Lower leg skin (tissue), 4 donors: ENCODE measurements around the gene AKAP10. TPM values are rescaled to one million over a fixed set of nuclear protein-coding genes. Genes with fewer than 3 reads are reported as not detected.

ENCODE experiments used
- DNase-seq, 2 donors: peaks; one replicate each; pipeline ENCODE4 v3.0.0-alpha.2; 2019; ENCODE audit warnings: low spot score in 2 of 2
- H3K4me3 ChIP-seq: fragments of 200-600 bp; sonication (generic); 2 replicates; pipeline ENCODE4 v1.5.1; 2017; ENCODE audit warnings: mild to moderate bottlenecking, low read depth; ENCODE audit not compliant: poor library complexity, severe bottlenecking
- CTCF ChIP-seq, 3 donors: fragments of 450-650 bp; IDR thresholded peaks; one replicate each; pipeline ENCODE4 v1.5.1; 2016; ENCODE audit warnings: antibody characterized with exemption in 3 of 3, mild to moderate bottlenecking in 3 of 3, moderate library complexity in 2 of 3
- POLR2A ChIP-seq, 2 donors: fragments of 450-650 bp; IDR thresholded peaks; one replicate each; pipeline ENCODE4 v1.6.1; 2016 to 2017; ENCODE audit warnings: antibody characterized with exemption in 2 of 2, mild to moderate bottlenecking in 1 of 2, moderate library complexity in 1 of 2
- WGBS, 2 donors: methylation state at CpG; one replicate each; pipeline ENCODE4 v1.1.5; 2018; 5-methylcytosine and 5-hydroxymethylcytosine counted together
- intact Hi-C: fragments of 100-400 bp; cut with DNase I; formaldehyde crosslinking; loops from one replicate; pipeline ENCODE4 v1.15.0; 2023; ENCODE audit warnings: low total_unique reads
- total RNA-seq, 4 donors: library from RNA; depleted of rRNA; stranded (reverse); fragments of >200 nt; gene quantifications; one replicate each; pipeline ENCODE4 v1.1.0, GENCODE V29; 2016

The AKAP10 gene
- total RNA-seq, 4 donors from 2014 or later = 16.3 to 32.4 (median 23.5) TPM

- no peak for TF ChIP-seq POLR2A (IDR thresholded peaks at IDR 0.05)
- TF ChIP-seq CTCF (IDR thresholded peaks at IDR 0.05) = no peak
- no peak overlapping the region for H3K4me3 ChIP-seq
- intact Hi-C loops = no loop called here
- DNase-seq = no peak
- WGBS, 2 donors = 83 to 87% methylated on average over 8 of the region's 8 CpGs
Measured at GRCh38 chr17:19883537-19884215, 94.0 kb downstream of the AKAP10 start.

GRCh38 chr17:19880393-19880792, 97.2 kb downstream of the AKAP10 start:
- intact Hi-C loops = no loop called here
- DNase-seq = no peak
- H3K4me3 ChIP-seq = no peak overlapping the region
- TF ChIP-seq CTCF (IDR thresholded peaks at IDR 0.05) (no peak), POLR2A (IDR thresholded peaks at IDR 0.05) (no peak)
- 84 to 86% methylated on average over 4 of the region's 4 CpGs for WGBS, 2 donors

GRCh38 chr17:19877364-19877945, 100.2 kb downstream of the AKAP10 start:
- intact Hi-C loops = no loop called here
- 54 to 57% methylated on average over 6 of the region's 6 CpGs for whole genome bisulfite sequencing, 2 donors
- no peak overlapping the region for H3K4me3 ChIP-seq
- TF ChIP-seq CTCF (IDR thresholded peaks at IDR 0.05) = no peak
- no peak for DNase-seq

GRCh38 chr17:19876529-19877161, 101.0 kb downstream of the AKAP10 start:
- intact Hi-C loops = no loop called here
- WGBS, 2 donors = 47 to 49% methylated on average over 13 of the region's 13 CpGs
- no peak for TF ChIP-seq CTCF (IDR thresholded peaks at IDR 0.05)
- DNase-seq = peak; percentile 48 to 88
- no peak overlapping the region for H3K4me3 ChIP-seq

GRCh38 chr17:19874256-19874655, 103.4 kb downstream of the AKAP10 start:
- no peak for DNase-seq
- TF ChIP-seq POLR2A (IDR thresholded peaks at IDR 0.05) = no peak
- TF ChIP-seq CTCF (IDR thresholded peaks at IDR 0.05) = no peak
- intact Hi-C loops = no loop called here
- no peak overlapping the region for H3K4me3 ChIP-seq
- WGBS, 2 donors = 88 to 91% methylated on average over 10 of the region's 10 CpGs
